ENCODE measurements around the gene FBRS. TPM values are rescaled to one million over a fixed set of nuclear protein-coding genes. Genes with fewer than 3 reads are reported as not detected.

The FBRS gene
- total and polyA plus RNA-seq, 2 of the 13 experiments (the other 11 are each of a cell fraction or from before 2014, with no cell fraction given): 13.7 to 16.2 TPM

GRCh38 chr16:30657866-30658730, at the start of gene FBRS (continued):
- TF ChIP-seq ZNF362 (CRISPR knock-in tag; IDR thresholded peaks at IDR 0.05; ENCODE audit: borderline replicate concordance): no peak; the same call in 1 of the 2 replicates
- TF ChIP-seq ZNF3 (CRISPR knock-in tag; IDR thresholded peaks at IDR 0.05): peak; percentile 5; the same call in 1 of the 2 replicates
- no peak for TF ChIP-seq GPBP1L1 (CRISPR knock-in tag; IDR thresholded peaks at IDR 0.05)
- TF ChIP-seq ZNF563 (CRISPR knock-in tag; IDR thresholded peaks at IDR 0.05): peak; percentile 88
- TF ChIP-seq ZFYVE20 (CRISPR knock-in tag; IDR thresholded peaks at IDR 0.05; ENCODE audit: borderline replicate concordance, low read depth): no peak
- no peak for TF ChIP-seq DNMT3B (CRISPR knock-in tag; conservative IDR thresholded peaks at IDR 0.05)
- no peak for TF ChIP-seq MAFF (IDR thresholded peaks at IDR 0.05; ENCODE audit: low read depth, low read length)
- peak in 1 of 2 experiments; percentile 22; a peak in 2 of 4 replicates for TF ChIP-seq EP300 (IDR thresholded peaks at IDR 0.05; ENCODE audit: low read depth in 2 of 2, low read length in 2 of 2)
- no peak for TF ChIP-seq EP300 (CRISPR knock-in tag; IDR thresholded peaks at IDR 0.05; ENCODE audit: borderline replicate concordance)
- no peak; the same call in 1 of the 2 replicates for TF ChIP-seq ARID3A (IDR thresholded peaks at IDR 0.05; ENCODE audit: low read depth, low read length)
- TF ChIP-seq MED13 (CRISPR knock-in tag; IDR thresholded peaks at IDR 0.05): peak; percentile 80
- TF ChIP-seq GFI1 (CRISPR knock-in tag; IDR thresholded peaks at IDR 0.05; ENCODE audit: borderline replicate concordance): no peak
- no peak for TF ChIP-seq ZBTB7A (CRISPR knock-in tag; IDR thresholded peaks at IDR 0.05)
- TF ChIP-seq RFXANK (CRISPR knock-in tag; IDR thresholded peaks at IDR 0.05): no peak; the same call in 1 of the 2 replicates
- peak; percentile 78 for TF ChIP-seq ZNF281 (CRISPR knock-in tag; IDR thresholded peaks at IDR 0.05; ENCODE audit: borderline replicate concordance)
- TF ChIP-seq ATF3 (CRISPR knock-in tag; IDR thresholded peaks at IDR 0.05): peak; percentile 83
- peak; percentile 84 for TF ChIP-seq ATF2 (CRISPR knock-in tag; IDR thresholded peaks at IDR 0.05)
- peak; percentile 61; the same call in 1 of the 2 replicates for TF ChIP-seq TFE3 (CRISPR knock-in tag; IDR thresholded peaks at IDR 0.05)
